ENCODE data around the gene CD248.
A peak's percentile ranks its signal among the peaks of the same experiment; 100 is the strongest.

The CD248 gene

DNA sequence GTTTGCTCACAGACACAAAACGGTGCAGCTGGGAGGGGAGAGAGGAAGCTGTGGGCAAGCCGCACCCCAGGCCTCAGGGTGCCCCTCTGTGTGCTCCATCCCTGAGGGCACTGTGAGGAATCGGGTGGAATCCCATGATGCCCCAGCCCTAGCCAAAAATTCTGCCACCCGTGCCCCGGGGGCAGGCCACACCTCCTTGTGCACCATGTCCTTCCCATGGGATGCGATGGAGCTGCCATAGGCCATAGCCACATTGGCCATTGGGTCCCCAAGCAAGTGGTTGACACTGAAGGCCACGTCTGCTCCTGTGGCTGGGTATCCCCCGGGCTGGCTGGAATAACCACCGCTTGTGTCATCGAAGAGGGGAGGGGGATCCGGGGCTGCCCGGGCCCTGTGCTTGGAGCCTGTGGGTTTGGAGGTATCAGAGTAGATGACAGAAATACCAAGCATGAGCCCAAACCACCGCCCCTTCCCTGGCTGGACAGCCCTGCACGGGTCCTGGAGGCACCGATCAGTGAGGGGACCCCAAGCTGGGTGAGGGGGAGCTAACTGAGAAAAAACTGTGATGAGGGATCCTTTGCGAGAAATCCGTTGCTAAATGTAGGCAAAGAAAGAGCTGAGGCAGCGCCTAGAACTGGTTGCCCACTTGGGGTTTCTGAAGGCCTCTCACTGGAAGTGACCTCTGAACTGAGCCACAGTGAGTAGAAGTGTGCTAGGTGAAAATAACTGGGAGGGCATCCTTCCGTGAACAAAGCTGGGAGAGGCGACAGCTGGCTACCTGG is 28.8 kb downstream of the CD248 start:
- Histone ChIP-seq H3K79me2 (no peaks in the 10 kb centered on the region), H3K27ac (peak overlapping the region; percentile 91), H3K4me1 (no peaks in the 10 kb centered on the region)

DNA sequence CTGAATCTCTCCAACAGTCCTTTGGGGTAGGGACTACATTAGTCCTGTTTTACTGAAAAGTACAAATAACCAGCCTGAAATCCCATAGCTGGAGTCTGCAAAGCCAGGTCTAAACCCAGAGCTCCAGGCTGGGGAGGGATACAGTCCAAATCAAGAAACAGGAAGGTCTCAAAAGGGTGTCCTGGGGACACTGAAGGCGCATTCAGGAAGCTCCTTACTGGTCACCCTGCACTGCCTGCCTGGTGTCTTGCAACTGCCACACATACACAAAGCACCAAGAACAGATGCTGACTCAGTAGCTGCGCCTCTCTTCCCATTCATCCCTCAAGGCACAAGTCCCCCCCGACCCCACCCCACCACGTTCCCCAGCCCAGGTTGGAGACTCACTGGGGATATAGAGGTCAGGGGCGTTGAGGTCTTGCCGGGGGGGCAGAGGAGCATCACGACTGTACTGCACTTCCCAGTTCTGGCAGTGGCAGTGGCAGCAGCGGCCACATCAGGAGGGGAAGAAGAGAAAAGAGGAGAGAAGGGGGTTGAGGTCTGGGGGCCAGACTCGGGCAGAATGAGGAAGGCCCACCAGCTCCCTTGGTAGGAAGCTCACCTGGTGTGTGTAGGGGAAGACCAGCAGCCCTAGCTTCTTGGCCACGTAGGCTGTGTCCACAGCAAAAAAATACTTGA is 29.5 kb downstream of the CD248 start:
- no peak overlapping the region for H2AFZ ChIP-seq
- H3K9ac ChIP-seq: no peak overlapping the region
- no peak overlapping the region for H3K4me2 ChIP-seq (ENCODE audit: low read length)
- no peaks in the 10 kb centered on the region for H3K9me3 ChIP-seq (ENCODE audit: control insufficient read depth, low read length)
- H3K4me1 ChIP-seq: no peaks in the 10 kb centered on the region
- TF ChIP-seq, protein P1, sequence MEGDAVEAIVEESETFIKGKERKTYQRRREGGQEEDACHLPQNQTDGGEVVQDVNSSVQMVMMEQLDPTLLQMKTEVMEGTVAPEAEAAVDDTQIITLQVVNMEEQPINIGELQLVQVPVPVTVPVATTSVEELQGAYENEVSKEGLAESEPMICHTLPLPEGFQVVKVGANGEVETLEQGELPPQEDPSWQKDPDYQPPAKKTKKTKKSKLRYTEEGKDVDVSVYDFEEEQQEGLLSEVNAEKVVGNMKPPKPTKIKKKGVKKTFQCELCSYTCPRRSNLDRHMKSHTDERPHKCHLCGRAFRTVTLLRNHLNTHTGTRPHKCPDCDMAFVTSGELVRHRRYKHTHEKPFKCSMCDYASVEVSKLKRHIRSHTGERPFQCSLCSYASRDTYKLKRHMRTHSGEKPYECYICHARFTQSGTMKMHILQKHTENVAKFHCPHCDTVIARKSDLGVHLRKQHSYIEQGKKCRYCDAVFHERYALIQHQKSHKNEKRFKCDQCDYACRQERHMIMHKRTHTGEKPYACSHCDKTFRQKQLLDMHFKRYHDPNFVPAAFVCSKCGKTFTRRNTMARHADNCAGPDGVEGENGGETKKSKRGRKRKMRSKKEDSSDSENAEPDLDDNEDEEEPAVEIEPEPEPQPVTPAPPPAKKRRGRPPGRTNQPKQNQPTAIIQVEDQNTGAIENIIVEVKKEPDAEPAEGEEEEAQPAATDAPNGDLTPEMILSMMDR (IDR thresholded peaks at IDR 0.05): no peak
- no peaks in the 10 kb centered on the region for H3K79me2 ChIP-seq
- H3K27me3 ChIP-seq (ENCODE audit: control insufficient read depth, insufficient read depth, low read length): no peaks in the 10 kb centered on the region
- no peaks in the 10 kb centered on the region for H3K36me3 ChIP-seq (ENCODE audit: control insufficient read depth, insufficient read depth, low read length)
- no peak overlapping the region for H3K27ac ChIP-seq
- no peak overlapping the region for H3K4me3 ChIP-seq (ENCODE audit: low read depth, low read length)

More for the DNA sequence above, 28.8 kb downstream of the CD248 start:
- Histone ChIP-seq H2AFZ (peak overlapping the region; percentile 76), H3K4me2 (ENCODE audit: low read length) (peak overlapping the region; percentile 62), H3K9me3 (ENCODE audit: control insufficient read depth, low read length) (no peaks in the 10 kb centered on the region), H3K9ac (peak overlapping the region; percentile 28), H3K4me3 (ENCODE audit: low read depth, low read length) (peak overlapping the region; percentile 84), H3K36me3 (ENCODE audit: control insufficient read depth, insufficient read depth, low read length) (no peaks in the 10 kb centered on the region), H3K27me3 (ENCODE audit: control insufficient read depth, insufficient read depth, low read length) (no peaks in the 10 kb centered on the region)
- TF ChIP-seq, protein P1 (IDR thresholded peaks at IDR 0.05): no peak

- H3K4me1 ChIP-seq: no peaks in the 10 kb centered on the region
- no peaks in the 10 kb centered on the region for H3K9me3 ChIP-seq (ENCODE audit: control insufficient read depth, low read length)
- no peak overlapping the region for H3K9ac ChIP-seq
- H3K4me2 ChIP-seq (ENCODE audit: low read length): no peak overlapping the region
- no peak overlapping the region for H3K4me3 ChIP-seq (ENCODE audit: low read depth, low read length)
- H3K27me3 ChIP-seq (ENCODE audit: control insufficient read depth, insufficient read depth, low read length): no peaks in the 10 kb centered on the region
- no peak overlapping the region for H2AFZ ChIP-seq
- no peaks in the 10 kb centered on the region for H3K79me2 ChIP-seq
- TF ChIP-seq, protein P1 (IDR thresholded peaks at IDR 0.05): no peak
- H3K27ac ChIP-seq: no peak overlapping the region
- no peaks in the 10 kb centered on the region for H3K36me3 ChIP-seq (ENCODE audit: control insufficient read depth, insufficient read depth, low read length)
These were observed 30.1 kb downstream of the CD248 start for GRCh38 chr11:66286699-66287098.

DNA sequence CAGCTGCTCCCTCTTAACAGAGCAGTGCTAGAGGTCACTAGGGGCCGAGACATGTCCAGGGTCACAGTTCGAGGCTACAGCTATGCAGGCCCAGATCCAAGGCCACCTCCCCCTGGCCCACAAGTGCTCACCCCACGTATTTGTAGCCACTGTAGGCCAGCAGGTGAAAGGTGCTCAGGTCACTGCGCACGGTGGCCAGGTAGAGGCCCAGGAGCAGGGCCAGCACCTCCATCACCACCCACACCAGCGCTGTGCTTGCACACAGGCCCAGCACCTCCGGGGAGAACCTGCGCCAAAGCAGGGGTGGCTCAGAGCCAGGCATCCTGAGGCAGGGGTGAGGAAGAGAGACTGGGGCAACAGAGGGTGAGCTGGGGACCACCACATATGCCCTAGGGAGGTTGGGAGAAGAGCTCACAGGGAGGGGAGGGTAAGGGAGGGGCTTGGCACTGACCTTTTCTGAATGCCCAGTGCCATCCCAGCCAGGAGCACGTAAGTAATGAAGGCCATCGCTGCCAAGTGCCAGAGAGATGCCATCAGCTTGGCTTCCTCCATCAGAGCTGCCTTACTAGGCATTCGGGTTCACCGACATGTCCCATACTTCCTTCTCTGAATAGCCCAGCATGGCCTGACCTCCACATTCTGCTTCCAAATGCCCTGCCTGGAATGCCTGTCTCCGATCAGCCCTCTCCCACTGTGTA is 31.4 kb downstream of the CD248 start:
- Histone ChIP-seq H3K9ac (no peak overlapping the region), H3K4me3 (ENCODE audit: low read depth, low read length) (no peak overlapping the region), H3K36me3 (ENCODE audit: control insufficient read depth, insufficient read depth, low read length) (no peaks in the 10 kb centered on the region), H3K4me1 (no peaks in the 10 kb centered on the region), H3K27ac (no peak overlapping the region), H3K79me2 (no peaks in the 10 kb centered on the region), H2AFZ (no peak overlapping the region), H3K4me2 (ENCODE audit: low read length) (no peak overlapping the region), H3K9me3 (ENCODE audit: control insufficient read depth, low read length) (no peaks in the 10 kb centered on the region), H3K27me3 (ENCODE audit: control insufficient read depth, insufficient read depth, low read length) (no peaks in the 10 kb centered on the region)
- TF ChIP-seq, protein P1 (IDR thresholded peaks at IDR 0.05): no peak
